ENCODE data around the gene REXO1.

Gene REXO1

DNA sequence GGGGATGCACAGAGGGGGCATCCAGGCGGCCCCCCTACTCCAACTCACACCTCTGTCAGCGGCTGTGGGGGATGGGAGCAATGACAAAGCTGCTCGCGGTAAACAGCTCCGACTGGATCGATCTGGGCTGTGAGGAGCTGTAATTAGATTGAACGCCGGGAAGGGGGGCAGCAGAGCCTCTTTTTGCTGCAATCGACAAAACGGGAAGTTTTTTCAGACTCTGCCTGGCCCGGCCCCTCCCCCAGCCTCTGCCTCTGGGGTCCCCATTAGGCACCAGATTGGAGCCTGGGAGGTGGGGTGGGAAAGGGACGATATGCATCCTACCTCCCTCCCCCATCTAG, 78.7 kb downstream of the REXO1 start:
- TF ChIP-seq CTCF (IDR thresholded peaks at IDR 0.05; ENCODE audit: low read length), result no peak
- no peak for TF ChIP-seq EZH2phosphoT487 (IDR thresholded peaks at IDR 0.05; ENCODE audit: low read length)
- no peak for TF ChIP-seq EZH2 (optimal IDR thresholded peaks at IDR 0.05; ENCODE audit: low read depth, low read length)
- Histone ChIP-seq H3K4me3 (ENCODE audit: low read length) (no peak overlapping the region), H4K20me1 (ENCODE audit: insufficient read depth, low read length) (no peaks in the 10 kb centered on the region), H3K79me2 (ENCODE audit: low read length) (no peaks in the 10 kb centered on the region), H3K9me3 (replicated peaks; ENCODE audit: insufficient read depth, low read length) (no peaks in the 10 kb centered on the region), H3K27ac (ENCODE audit: low read length) (no peak overlapping the region), H3K4me1 (ENCODE audit: low read length) (no peaks in the 10 kb centered on the region), H3F3A (ENCODE audit: insufficient read depth, low read length) (no peaks in the 10 kb centered on the region), H3K9me2 (replicated peaks; ENCODE audit: insufficient read depth, low read length) (no peaks in the 10 kb centered on the region), H3K27me3 (replicated peaks; ENCODE audit: insufficient read depth, low read length) (peaks cover 89% of the 10 kb centered on the region), H3K4me2 (ENCODE audit: low read depth, low read length) (no peak overlapping the region), H2AFZ (ENCODE audit: low read length) (no peak overlapping the region), H3K36me3 (replicated peaks; ENCODE audit: insufficient read depth, low read length) (no peaks in the 10 kb centered on the region), H3K9ac (ENCODE audit: low read length) (no peak overlapping the region)
- no peak for DNase-seq

DNA sequence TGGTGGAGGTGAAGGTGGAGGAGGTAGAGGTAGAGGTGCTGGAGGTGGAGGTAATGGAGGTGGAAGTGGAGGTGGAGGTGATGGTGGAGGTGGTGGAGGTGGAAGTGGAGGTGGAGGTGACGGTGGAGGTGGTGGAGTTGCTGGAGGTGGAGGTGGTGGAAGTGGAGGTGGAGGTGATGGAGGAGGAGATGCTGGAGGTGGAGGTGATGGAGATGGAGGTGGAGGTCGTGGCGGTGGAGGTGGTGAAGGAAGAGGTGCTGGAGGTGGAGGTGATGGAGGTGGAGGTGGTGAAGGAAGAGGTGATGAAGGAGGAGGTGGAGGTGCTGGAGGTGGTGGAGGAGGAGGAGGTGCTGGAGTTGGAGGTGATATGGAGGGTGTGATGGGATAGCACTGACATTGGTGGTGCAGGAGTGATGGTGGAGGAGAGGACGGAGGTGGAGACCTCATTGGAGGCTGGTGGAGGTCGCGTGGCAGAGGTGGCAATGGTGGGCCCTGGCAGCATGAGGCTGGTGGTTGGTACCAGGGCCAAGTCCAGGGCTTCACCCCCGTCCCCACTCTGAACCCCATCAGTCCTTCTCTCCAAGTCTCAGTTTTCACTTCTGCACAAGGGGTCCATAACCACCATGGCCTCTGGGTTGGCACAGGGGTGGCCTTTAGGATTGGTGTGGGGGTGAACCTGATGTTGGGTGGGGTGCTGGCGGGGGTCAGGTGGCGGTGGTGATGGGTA, 79.2 kb downstream of the REXO1 start:
- H3K4me2 ChIP-seq (ENCODE audit: low read depth, low read length), result no peak overlapping the region
- H3K4me1 ChIP-seq (ENCODE audit: low read length), result no peaks in the 10 kb centered on the region
- H3K79me2 ChIP-seq (ENCODE audit: low read length), result no peaks in the 10 kb centered on the region
- no peak overlapping the region for H3K4me3 ChIP-seq (ENCODE audit: low read length)
- no peaks in the 10 kb centered on the region for H3F3A ChIP-seq (ENCODE audit: insufficient read depth, low read length)
- no peaks in the 10 kb centered on the region for H4K20me1 ChIP-seq (ENCODE audit: insufficient read depth, low read length)
- no peaks in the 10 kb centered on the region for H3K9me3 ChIP-seq (replicated peaks; ENCODE audit: insufficient read depth, low read length)
- H3K36me3 ChIP-seq (replicated peaks; ENCODE audit: insufficient read depth, low read length), result no peaks in the 10 kb centered on the region
- no peak for DNase-seq
- TF ChIP-seq CTCF (IDR thresholded peaks at IDR 0.05; ENCODE audit: low read length), result no peak
- TF ChIP-seq EZH2 (optimal IDR thresholded peaks at IDR 0.05; ENCODE audit: low read depth, low read length), result no peak
- no peak for TF ChIP-seq EZH2phosphoT487 (IDR thresholded peaks at IDR 0.05; ENCODE audit: low read length)
- H3K9me2 ChIP-seq (replicated peaks; ENCODE audit: insufficient read depth, low read length), result no peaks in the 10 kb centered on the region
- H3K27ac ChIP-seq (ENCODE audit: low read length), result no peak overlapping the region
- H3K9ac ChIP-seq (ENCODE audit: low read length), result no peak overlapping the region
- peaks cover 89% of the 10 kb centered on the region for H3K27me3 ChIP-seq (replicated peaks; ENCODE audit: insufficient read depth, low read length)
- no peak overlapping the region for H2AFZ ChIP-seq (ENCODE audit: low read length)

DNA sequence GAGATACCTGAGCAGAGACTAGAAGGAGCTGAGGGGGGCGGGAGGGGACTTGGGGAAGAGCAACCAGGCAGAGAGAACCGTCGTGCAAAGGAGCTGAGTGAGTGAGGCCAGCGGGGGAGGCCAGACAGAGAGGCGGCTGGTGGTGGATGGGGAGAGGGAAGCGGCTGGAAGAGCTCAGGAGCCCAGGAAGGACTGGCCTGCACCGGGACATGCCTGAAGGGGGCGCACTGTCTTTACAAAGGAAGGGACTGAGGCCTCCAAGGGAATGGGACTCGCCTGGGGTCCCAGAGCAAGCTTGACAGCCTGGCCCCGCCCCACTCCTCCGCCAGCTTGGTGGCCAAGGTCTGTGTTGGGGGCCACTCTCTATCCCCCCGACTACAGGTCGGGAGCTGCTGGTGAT, 80.0 kb downstream of the REXO1 start:
- no peaks in the 10 kb centered on the region for H3K4me1 ChIP-seq (ENCODE audit: low read length)
- TF ChIP-seq EZH2phosphoT487 (IDR thresholded peaks at IDR 0.05; ENCODE audit: low read length), result no peak
- TF ChIP-seq CTCF (IDR thresholded peaks at IDR 0.05; ENCODE audit: low read length), result no peak; the same call in 1 of the 2 replicates
- no peak for TF ChIP-seq EZH2 (optimal IDR thresholded peaks at IDR 0.05; ENCODE audit: low read depth, low read length)
- H3F3A ChIP-seq (ENCODE audit: insufficient read depth, low read length), result no peaks in the 10 kb centered on the region
- H3K36me3 ChIP-seq (replicated peaks; ENCODE audit: insufficient read depth, low read length), result no peaks in the 10 kb centered on the region
- H3K4me3 ChIP-seq (ENCODE audit: low read length), result no peak overlapping the region
- no peak overlapping the region for H3K9ac ChIP-seq (ENCODE audit: low read length)
- no peak overlapping the region for H2AFZ ChIP-seq (ENCODE audit: low read length)
- DNase-seq, result no peak
- no peak overlapping the region for H3K27ac ChIP-seq (ENCODE audit: low read length)
- H3K27me3 ChIP-seq (replicated peaks; ENCODE audit: insufficient read depth, low read length), result peaks cover 89% of the 10 kb centered on the region
- H3K9me2 ChIP-seq (replicated peaks; ENCODE audit: insufficient read depth, low read length), result no peaks in the 10 kb centered on the region
- H3K9me3 ChIP-seq (replicated peaks; ENCODE audit: insufficient read depth, low read length), result no peaks in the 10 kb centered on the region
- no peaks in the 10 kb centered on the region for H3K79me2 ChIP-seq (ENCODE audit: low read length)
- no peaks in the 10 kb centered on the region for H4K20me1 ChIP-seq (ENCODE audit: insufficient read depth, low read length)
- H3K4me2 ChIP-seq (ENCODE audit: low read depth, low read length), result no peak overlapping the region

Data from MM.1S (cell line).